Epithelial cell of proximal tubule (primary cell): ENCODE measurements around the gene FRMPD2. TPM values are rescaled to one million over a fixed set of nuclear protein-coding genes. Genes with fewer than 3 reads are reported as not detected.
"Not testable (repeated sequence)": the region's sequence is repeated elsewhere in the genome, so short reads cannot be mapped to it uniquely, and the experiment has no call there.

Experiments
- DNase-seq: peaks from one replicate; pipeline ENCODE4 v3.0.0-alpha.2; 2011; ENCODE audit warnings: low read depth
- H3K4me3 ChIP-seq: 2 replicates; pipeline ENCODE4 v1.5.1; 2011; ENCODE audit warnings: low read depth, mild to moderate bottlenecking, low read length
- total RNA-seq: library from RNA; depleted of rRNA; stranded (reverse); fragments of >200 nt; gene quantifications from 2 replicates; pipeline ENCODE4 v1.2.3, GENCODE V29; 2015
- TF ChIP-seq, protein P1 (sequence below): conservative IDR thresholded peaks from 2 replicates; pipeline ENCODE4 v1.5.1; 2012; ENCODE audit warnings: low read depth, mild to moderate bottlenecking, low read length

The FRMPD2 gene
- total RNA-seq, 1 donor from 2014 or later: under 0.01 TPM

GRCh38 chr10:48247680-48248079 is 26.8 kb downstream of the FRMPD2 start:
- no peak for DNase-seq
- H3K4me3 ChIP-seq: no peak overlapping the region
- TF ChIP-seq, protein P1, sequence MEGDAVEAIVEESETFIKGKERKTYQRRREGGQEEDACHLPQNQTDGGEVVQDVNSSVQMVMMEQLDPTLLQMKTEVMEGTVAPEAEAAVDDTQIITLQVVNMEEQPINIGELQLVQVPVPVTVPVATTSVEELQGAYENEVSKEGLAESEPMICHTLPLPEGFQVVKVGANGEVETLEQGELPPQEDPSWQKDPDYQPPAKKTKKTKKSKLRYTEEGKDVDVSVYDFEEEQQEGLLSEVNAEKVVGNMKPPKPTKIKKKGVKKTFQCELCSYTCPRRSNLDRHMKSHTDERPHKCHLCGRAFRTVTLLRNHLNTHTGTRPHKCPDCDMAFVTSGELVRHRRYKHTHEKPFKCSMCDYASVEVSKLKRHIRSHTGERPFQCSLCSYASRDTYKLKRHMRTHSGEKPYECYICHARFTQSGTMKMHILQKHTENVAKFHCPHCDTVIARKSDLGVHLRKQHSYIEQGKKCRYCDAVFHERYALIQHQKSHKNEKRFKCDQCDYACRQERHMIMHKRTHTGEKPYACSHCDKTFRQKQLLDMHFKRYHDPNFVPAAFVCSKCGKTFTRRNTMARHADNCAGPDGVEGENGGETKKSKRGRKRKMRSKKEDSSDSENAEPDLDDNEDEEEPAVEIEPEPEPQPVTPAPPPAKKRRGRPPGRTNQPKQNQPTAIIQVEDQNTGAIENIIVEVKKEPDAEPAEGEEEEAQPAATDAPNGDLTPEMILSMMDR: no peak

DNA sequence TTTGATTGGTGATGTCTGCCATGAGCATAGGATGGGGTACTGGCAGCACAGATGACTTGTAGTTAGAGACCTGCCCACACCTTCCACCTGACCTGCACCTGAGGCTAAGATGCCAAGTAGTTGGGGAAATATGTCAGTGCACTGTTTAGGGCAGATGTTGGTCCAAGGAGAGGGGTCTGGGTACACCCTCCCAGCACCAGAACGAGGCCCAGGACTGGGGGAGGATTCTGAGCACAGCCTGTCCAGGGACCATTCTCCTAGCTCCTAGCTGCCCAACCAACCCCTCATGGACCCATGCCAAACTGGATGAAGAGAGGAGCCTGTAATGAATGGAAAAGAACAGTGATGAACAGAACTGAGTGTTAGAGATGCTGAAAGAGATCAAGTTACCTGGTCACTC is 28.0 kb downstream of the FRMPD2 start:
- no peak for DNase-seq
- TF ChIP-seq, protein P1: no peak
- H3K4me3 ChIP-seq: no peak overlapping the region

DNA sequence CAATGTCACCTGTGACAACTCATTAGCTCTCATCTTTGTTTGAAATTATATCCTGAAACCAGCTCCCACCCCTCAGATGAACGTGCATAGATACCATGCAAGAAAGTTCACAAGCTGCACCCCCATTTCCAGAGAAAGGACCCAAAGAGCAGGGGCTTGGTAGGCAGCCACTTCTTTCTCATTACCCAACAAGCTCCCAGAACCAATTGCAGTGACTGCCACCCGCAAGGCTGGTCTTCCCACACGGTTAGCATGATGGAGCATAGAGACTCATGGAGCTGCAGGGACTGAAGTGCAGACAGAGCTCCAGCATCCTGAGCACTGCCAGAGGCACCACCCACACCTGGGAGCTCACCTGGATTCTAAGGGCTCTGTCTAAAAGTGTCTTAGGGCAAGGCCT is 28.5 kb downstream of the FRMPD2 start:
- TF ChIP-seq, protein P1: no peak
- DNase-seq: no peak
- no peak overlapping the region for H3K4me3 ChIP-seq

GRCh38 chr10:48243921-48244320 is 30.6 kb downstream of the FRMPD2 start:
- not testable (repeated sequence) for DNase-seq, H3K4me3 ChIP-seq

- DNase-seq: no peak
- TF ChIP-seq, protein P1: no peak
- H3K4me3 ChIP-seq: no peak overlapping the region
Observed at GRCh38 chr10:48243487-48243886, 31.0 kb downstream of the FRMPD2 start.

GRCh38 chr10:48242171-48242904 is 32.2 kb downstream of the FRMPD2 start:
- H3K4me3 ChIP-seq: no peak overlapping the region
- no peak for DNase-seq
- TF ChIP-seq, protein P1: no peak

DNA sequence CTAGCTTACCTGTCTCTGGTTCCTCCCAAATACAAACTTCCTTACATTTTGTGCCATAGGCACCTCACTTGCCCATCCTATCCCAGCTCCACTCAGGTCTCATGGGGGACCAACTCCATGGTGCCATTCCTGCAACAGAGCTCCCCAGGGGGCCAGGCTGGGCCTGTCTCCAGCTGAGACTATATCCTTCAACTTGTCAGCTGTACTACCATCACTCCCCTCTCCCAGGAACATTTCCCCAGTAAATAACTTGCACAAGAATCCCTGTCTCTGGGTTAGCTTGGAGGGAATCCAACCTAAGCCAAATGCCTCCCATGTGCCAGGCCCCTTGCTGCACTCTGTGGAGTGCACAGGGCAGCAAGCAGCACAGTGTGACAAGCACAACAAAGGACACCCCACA is 33.2 kb downstream of the FRMPD2 start:
- DNase-seq: no peak
- H3K4me3 ChIP-seq: no peak overlapping the region
- TF ChIP-seq, protein P1: no peak
